ENCODE data around the gene RALGDS.

Gene RALGDS

DNA sequence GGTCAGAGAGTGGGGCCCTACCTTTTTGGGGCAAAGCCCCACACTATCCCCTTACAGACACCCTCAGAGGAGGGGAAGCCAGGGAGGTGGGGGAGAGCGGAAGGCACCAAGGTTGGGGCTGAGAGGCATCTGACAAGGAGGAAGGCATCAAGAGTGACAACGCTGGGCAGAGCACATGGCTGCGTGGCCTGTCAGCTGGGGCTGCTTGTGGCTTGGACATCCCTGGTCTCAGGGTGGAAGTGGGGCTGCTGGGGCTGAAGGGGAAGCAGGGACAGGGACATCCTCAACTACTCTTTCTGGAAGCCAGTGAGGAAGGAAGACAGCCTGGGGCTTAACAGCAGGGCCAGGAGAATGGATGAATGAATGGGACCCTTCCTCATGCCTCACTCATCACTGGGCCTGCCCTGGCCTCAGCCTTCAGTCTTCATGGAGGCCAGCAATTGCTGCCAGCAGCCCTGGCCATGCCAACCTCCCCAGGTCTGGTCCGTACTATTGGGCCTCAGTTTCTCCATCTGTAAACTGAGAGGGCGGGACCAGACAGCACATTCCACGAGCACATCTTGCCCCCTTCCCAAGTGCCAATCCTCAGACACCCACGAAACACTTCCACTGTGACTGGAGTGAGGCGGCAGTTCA, 993 bp upstream of the RALGDS start:
- in situ Hi-C loops (cut with HindIII; ENCODE audit: low pct_ligation_motif_present, low sequenced_read_pairs), result no loop called here
- TF ChIP-seq, protein P1, sequence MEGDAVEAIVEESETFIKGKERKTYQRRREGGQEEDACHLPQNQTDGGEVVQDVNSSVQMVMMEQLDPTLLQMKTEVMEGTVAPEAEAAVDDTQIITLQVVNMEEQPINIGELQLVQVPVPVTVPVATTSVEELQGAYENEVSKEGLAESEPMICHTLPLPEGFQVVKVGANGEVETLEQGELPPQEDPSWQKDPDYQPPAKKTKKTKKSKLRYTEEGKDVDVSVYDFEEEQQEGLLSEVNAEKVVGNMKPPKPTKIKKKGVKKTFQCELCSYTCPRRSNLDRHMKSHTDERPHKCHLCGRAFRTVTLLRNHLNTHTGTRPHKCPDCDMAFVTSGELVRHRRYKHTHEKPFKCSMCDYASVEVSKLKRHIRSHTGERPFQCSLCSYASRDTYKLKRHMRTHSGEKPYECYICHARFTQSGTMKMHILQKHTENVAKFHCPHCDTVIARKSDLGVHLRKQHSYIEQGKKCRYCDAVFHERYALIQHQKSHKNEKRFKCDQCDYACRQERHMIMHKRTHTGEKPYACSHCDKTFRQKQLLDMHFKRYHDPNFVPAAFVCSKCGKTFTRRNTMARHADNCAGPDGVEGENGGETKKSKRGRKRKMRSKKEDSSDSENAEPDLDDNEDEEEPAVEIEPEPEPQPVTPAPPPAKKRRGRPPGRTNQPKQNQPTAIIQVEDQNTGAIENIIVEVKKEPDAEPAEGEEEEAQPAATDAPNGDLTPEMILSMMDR (IDR thresholded peaks at IDR 0.05; ENCODE audit: low read depth, low read length, missing control alignments), result no peak
- H3K36me3 ChIP-seq (replicated peaks), result no peaks in the 10 kb centered on the region
- H3K27ac ChIP-seq, result no peak overlapping the region
- no peak for DNase-seq
- H3K4me3 ChIP-seq (ENCODE audit: low read depth, low read length), result no peak overlapping the region
- H3K27me3 ChIP-seq (replicated peaks), result no peaks in the 10 kb centered on the region

DNA sequence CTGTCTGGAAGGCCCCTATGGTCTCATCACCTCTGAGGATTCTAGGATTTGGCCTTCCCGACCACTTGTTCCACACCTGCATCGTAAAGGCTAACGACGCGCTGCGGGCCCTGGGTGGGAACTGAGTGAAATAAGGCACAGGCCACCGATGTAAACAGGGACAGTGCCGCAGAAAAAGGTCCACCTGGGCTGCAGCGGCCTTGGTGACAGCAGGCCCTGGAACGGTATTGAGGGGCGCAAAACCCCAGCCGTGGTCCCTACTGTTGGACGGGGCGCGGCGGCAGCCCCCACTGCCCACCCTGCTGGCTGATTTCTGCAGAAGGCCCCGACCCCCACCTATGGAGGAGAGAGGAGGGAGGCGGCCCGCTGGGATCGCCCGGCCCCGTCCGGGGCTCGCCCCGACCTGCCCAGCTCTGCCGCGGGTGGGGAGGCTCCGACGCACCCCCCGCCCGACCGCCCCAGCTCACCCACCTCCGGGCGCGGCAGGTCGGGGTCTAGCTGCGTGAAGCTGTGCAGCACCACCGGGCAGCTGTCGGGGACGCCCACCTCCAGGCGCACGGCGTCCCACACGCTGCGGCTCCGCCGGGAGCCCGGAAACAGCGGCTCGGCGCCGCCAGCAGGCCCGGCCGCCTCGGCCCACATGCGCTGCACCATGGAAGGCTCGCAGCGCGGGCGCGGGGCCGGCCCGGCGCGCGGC, 391 bp downstream of the RALGDS start:
- in situ Hi-C loops (cut with HindIII; ENCODE audit: low pct_ligation_motif_present, low sequenced_read_pairs), result no loop called here
- no peaks in the 10 kb centered on the region for H3K36me3 ChIP-seq (replicated peaks)
- no peaks in the 10 kb centered on the region for H3K27me3 ChIP-seq (replicated peaks)
- TF ChIP-seq, protein P1 (IDR thresholded peaks at IDR 0.05; ENCODE audit: low read depth, low read length, missing control alignments), result no peak
- H3K4me3 ChIP-seq (ENCODE audit: low read depth, low read length), result peak overlapping the region; percentile 63
- DNase-seq, result no peak
- no peak overlapping the region for H3K27ac ChIP-seq

DNA sequence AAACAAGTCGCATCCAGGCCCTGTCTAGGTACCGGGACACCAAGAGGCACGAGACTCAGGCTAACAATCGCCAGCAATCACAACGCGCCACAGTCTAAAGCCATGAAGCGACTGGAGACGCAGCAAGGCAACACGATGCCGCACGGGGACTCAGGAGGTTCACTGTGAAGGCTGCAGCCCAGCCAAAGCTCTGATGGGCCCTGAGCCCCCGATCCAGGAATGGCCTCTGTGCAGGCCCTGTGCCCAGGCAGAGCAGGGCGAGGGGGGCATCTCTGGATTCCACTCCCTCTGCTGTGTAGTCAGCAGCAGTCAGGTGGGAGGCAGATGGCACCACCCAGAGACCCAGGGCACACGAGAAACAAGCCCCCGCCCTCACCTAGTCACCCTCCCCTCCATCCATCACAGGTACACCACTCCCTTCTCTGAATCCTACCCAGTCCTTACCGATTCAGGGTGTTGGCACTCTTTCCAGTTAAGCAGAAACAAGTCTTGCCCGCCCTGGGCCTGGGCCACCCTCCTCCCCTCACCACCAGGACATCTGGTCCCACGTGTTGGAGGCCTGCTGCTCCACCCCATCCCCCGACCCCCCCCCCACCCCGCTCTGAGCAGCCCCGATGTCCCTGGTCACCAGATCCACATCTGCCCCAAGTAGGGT, 1.1 kb downstream of the RALGDS start:
- TF ChIP-seq, protein P1 (IDR thresholded peaks at IDR 0.05; ENCODE audit: low read depth, low read length, missing control alignments), result no peak
- H3K27me3 ChIP-seq (replicated peaks), result no peaks in the 10 kb centered on the region
- H3K27ac ChIP-seq, result no peak overlapping the region
- H3K4me3 ChIP-seq (ENCODE audit: low read depth, low read length), result peak overlapping the region; percentile 63
- DNase-seq, result no peak
- in situ Hi-C loops (cut with HindIII; ENCODE audit: low pct_ligation_motif_present, low sequenced_read_pairs), result no loop called here
- H3K36me3 ChIP-seq (replicated peaks), result no peaks in the 10 kb centered on the region

DNA sequence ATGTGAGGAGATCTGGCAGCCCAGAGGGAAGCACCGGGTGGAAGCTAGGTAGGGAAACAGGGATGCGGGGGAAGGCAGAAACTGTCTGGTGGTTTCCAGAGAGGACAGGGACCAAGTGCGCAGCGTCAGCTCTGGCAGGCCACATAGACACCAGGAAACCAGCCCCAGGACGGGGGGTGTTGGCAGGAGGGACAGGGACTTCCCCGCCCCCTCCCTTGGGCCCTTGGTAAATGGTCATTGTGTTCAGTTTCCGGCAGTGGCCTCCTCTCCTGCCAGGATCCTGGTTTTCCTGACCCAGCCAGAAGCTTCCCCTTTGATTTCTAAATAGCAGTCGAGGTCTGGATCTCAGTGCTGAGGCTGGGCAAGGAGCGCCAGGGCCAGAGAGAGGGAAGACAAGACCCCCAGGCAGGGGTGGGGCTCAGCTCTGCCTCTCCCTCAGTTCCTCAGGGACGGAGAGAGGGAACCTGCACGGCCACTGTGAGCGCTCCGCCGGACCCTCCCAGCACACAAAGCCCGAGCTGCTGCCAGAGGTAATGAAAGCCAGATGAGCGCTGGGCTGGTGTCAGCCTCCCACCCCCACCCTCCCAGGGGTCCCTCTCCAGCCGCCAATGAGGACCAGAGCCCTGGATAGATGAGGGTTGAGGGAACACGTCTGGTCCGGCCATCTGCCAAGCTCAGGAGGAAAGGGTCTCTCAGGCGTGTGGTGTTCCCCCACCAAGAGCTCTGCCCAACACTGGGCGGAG, 1.8 kb downstream of the RALGDS start:
- no peaks in the 10 kb centered on the region for H3K36me3 ChIP-seq (replicated peaks)
- in situ Hi-C loops (cut with HindIII; ENCODE audit: low pct_ligation_motif_present, low sequenced_read_pairs), result no loop called here
- H3K27ac ChIP-seq, result no peak overlapping the region
- TF ChIP-seq, protein P1 (IDR thresholded peaks at IDR 0.05; ENCODE audit: low read depth, low read length, missing control alignments), result no peak
- H3K27me3 ChIP-seq (replicated peaks), result no peaks in the 10 kb centered on the region
- no peak for DNase-seq
- peak overlapping the region; percentile 63 for H3K4me3 ChIP-seq (ENCODE audit: low read depth, low read length)

DNA sequence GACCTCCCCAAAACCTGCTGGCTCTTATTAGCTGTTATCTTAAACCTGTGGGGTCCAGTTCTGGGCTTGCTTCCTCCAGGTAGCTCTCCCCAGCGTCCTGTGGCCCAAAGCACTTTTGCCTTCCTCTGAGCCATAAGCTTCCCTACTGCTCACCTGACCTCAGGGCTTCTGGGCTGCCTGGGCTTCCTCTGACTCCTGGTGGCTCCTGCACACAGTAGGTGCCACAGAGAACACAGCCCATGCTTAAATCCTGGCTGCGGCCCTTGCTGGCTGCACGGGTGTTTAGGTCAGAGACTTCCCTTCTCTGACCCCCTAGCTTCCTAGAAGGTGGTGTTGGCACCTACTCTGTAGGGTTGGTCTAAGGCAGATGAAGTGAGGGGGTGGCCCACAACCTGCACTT, 2.5 kb downstream of the RALGDS start:
- no peak for DNase-seq
- no peaks in the 10 kb centered on the region for H3K36me3 ChIP-seq (replicated peaks)
- TF ChIP-seq, protein P1 (IDR thresholded peaks at IDR 0.05; ENCODE audit: low read depth, low read length, missing control alignments), result no peak
- no peak overlapping the region for H3K4me3 ChIP-seq (ENCODE audit: low read depth, low read length)
- no peaks in the 10 kb centered on the region for H3K27me3 ChIP-seq (replicated peaks)
- no peak overlapping the region for H3K27ac ChIP-seq
- in situ Hi-C loops (cut with HindIII; ENCODE audit: low pct_ligation_motif_present, low sequenced_read_pairs), result no loop called here
